Astrocyte of the cerebellum (primary cell): ENCODE measurements around the gene KCNJ6.

Source experiments
- DNase-seq: peaks from one replicate; pipeline ENCODE4 v3.0.0-alpha.2; 2011; ENCODE audit warnings: low read depth
- H3K4me3 ChIP-seq: 2 replicates; pipeline ENCODE4 v1.5.1; 2011; ENCODE audit warnings: mild to moderate bottlenecking, low read depth, low read length, moderate library complexity
- in situ Hi-C: cut with HindIII; loops from 2 replicates; pipeline ENCODE4 v1.10.0; 2017; ENCODE audit warnings: low sequenced_read_pairs
- TF ChIP-seq, protein P1 (sequence below): IDR thresholded peaks from 2 replicates; pipeline ENCODE4 v1.5.1; 2012; ENCODE audit warnings: low read length, low read depth, moderate library complexity, mild to moderate bottlenecking; ENCODE audit errors: missing control alignments

KCNJ6 gene

DNA sequence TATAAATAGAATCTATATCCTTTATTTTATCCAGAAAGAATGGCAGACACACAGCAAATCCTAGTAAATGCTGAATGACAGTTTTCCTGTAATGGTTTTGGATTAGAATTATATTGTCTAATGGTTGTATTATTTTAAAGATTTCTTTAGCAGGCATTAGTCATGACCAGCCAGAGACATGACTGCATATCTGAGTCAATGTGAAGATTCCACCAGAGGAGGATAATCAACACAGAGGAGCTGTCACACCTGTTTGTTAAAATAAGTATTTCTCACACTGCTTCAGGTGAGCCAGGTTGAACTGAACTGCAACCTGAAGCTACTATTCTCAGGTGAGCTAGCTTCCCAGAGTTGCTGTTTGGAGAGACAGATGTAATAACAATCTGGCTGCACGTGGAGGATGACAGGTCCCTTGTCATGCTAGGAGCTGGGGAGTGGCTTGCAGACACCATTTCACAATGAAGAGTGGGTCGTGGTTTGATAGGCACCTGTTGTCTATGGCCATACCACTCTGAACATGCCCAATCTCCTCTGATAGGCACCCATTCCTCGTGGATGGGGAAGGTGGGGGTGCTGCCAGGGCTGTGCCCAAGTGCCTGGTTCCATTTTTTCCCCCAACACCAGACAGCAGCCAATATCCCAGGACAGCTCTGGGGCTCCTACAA, 94.3 kb downstream of the KCNJ6 start:
- no peak overlapping the region for H3K4me3 ChIP-seq
- in situ Hi-C loops = no loop called here
- DNase-seq = no peak
- TF ChIP-seq, protein P1, sequence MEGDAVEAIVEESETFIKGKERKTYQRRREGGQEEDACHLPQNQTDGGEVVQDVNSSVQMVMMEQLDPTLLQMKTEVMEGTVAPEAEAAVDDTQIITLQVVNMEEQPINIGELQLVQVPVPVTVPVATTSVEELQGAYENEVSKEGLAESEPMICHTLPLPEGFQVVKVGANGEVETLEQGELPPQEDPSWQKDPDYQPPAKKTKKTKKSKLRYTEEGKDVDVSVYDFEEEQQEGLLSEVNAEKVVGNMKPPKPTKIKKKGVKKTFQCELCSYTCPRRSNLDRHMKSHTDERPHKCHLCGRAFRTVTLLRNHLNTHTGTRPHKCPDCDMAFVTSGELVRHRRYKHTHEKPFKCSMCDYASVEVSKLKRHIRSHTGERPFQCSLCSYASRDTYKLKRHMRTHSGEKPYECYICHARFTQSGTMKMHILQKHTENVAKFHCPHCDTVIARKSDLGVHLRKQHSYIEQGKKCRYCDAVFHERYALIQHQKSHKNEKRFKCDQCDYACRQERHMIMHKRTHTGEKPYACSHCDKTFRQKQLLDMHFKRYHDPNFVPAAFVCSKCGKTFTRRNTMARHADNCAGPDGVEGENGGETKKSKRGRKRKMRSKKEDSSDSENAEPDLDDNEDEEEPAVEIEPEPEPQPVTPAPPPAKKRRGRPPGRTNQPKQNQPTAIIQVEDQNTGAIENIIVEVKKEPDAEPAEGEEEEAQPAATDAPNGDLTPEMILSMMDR = no peak

DNA sequence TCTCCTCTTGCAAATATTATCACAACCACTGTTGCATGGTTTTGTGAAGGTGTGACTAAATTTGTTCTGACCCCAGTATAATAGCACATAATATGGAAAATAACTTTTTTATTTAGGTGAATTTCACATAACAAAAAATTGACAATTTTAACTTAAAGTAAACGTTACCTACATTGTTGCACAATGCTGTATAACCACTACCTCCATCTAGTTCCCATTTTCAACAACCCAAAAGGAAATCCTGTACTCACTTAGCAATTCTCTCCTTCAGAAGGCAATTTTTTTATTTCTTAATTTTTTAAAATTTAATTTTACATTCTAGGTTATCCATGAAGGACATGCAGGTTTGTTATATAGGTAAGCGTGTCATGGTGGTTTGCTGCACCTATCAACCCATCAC, 95.2 kb downstream of the KCNJ6 start:
- no peak for DNase-seq
- in situ Hi-C loops = no loop called here

DNA sequence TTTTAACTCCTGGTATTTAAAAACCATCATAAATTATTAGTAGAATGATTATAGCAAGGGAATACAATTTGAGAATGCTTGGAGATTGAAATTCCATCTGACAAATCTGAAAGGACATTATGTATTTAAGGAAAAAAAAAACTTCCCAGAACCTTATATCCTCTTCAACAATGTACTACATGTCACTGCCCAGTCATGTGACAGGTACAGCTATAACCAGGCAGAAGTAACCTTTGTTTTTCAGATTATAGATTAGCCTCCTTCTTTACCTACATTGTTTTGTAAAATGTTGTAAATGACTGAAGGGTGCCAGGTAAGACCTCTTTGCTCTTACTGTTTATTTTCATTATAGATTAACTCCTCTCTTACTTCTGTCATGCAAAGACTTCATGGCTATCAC, 96.9 kb downstream of the KCNJ6 start:
- in situ Hi-C loops = no loop called here
- H3K4me3 ChIP-seq = no peak overlapping the region
- no peak for DNase-seq
- TF ChIP-seq, protein P1 = no peak

More for the DNA sequence above, 95.2 kb downstream of the KCNJ6 start:
- no peak overlapping the region for H3K4me3 ChIP-seq
- TF ChIP-seq, protein P1 = no peak

DNA sequence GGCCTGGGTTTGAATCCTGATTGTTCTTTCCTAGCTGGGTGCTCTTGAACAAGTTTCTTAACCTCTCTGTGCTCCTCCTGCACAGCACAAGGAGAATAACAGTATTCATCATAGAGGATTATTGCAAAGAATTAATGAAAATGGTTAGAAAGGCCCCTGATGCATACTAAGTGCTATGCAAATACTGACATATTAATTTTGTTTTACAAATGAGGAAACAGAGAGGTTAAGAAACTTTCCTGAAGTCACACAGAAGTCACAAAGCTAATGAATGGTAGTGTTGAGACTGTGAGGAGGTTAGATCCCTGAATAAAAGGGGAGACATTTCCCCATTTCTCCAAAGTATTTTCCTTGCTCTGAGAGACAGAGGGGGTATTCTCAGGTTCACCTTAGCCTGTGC, 99.0 kb downstream of the KCNJ6 start:
- in situ Hi-C loops = no loop called here
- no peak overlapping the region for H3K4me3 ChIP-seq
- TF ChIP-seq, protein P1 = no peak
- DNase-seq = no peak

DNA sequence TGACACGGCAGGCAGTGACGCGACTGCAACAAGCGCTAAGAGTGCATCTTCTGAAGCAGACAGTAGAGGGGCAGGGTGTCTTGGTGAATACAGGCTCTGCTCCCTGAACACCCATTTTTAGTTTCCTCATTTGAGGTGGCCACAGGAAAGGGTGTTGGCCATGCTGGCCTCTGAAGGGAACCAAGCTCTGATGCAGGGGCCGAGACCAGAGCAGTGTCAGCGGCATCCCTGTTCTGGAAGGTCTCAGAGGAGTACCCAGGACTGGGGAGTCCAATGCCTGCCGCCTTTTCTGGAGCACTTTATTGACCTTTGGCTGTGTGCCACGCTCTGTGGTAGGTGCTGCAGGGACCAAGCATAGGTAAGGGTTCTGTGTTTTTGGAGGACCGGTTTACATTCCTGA, 100.4 kb downstream of the KCNJ6 start:
- H3K4me3 ChIP-seq = no peak overlapping the region
- in situ Hi-C loops = no loop called here
- TF ChIP-seq, protein P1 = no peak
- DNase-seq = no peak

DNA sequence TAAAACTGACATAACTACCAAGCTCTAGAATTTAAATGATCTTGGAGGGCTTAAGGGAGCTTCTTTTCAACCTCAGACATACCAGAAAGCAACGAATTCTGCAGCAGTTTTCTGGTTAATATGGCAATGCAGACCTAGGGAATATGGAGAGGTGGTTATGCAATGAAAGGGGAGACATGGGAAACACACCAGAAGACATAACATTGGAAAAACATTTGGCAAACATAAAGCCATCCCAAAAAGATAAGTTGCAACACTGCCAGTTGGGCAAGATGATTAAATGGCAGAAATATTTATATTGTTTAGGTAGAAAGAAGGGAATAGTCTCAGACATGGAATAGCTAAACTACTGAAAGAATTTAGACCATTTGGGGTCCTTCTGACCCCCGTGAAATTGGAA, 104.5 kb downstream of the KCNJ6 start:
- DNase-seq = no peak
- H3K4me3 ChIP-seq = no peak overlapping the region
- TF ChIP-seq, protein P1 = no peak
- in situ Hi-C loops = no loop called here
